ENCODE results near the gene OTUD3. TPM values are rescaled to one million over a fixed set of nuclear protein-coding genes. Genes with fewer than 3 reads are reported as not detected.

The OTUD3 gene
- total and polyA plus RNA-seq, 2 of the 13 experiments (the other 11 are each of a cell fraction or from before 2014, with no cell fraction given): 5.2 to 7.5 TPM

DNA sequence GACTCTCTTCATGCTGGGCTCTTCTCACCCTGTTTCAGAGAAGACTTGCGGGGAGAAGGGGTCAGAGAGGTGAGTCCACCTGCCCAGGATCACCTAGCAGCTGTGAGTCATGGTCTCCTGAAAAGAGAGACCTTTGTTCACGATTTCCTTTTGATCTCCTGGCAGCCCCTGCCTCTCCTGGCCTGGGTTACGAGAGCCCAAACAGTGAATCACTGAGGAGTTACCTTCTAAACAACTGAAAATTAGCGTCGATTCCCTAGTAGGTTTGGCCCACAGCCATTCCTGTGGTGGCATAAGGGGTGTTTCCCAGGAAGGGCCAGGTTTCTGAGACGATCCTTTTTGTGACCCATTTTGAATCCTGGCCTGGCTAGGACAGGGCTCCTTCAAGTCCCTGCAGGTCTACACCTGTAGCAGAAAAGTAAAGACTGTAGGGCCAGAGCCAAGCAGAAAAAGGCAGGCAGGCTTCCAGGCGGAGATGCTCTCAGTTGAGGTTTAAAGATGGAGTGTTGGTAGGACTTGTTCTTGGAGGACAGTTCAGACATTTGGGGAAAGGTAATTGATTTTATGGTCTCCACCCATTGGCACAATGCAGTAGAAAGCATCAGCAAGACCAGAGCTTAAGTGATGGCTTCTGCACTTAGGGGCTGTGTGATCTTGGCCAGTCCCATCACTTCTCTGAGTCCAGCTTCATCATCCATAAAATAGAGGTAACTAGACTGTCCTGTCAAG lies 43.3 kb downstream of the OTUD3 start (continued):
- TF ChIP-seq, protein P1, sequence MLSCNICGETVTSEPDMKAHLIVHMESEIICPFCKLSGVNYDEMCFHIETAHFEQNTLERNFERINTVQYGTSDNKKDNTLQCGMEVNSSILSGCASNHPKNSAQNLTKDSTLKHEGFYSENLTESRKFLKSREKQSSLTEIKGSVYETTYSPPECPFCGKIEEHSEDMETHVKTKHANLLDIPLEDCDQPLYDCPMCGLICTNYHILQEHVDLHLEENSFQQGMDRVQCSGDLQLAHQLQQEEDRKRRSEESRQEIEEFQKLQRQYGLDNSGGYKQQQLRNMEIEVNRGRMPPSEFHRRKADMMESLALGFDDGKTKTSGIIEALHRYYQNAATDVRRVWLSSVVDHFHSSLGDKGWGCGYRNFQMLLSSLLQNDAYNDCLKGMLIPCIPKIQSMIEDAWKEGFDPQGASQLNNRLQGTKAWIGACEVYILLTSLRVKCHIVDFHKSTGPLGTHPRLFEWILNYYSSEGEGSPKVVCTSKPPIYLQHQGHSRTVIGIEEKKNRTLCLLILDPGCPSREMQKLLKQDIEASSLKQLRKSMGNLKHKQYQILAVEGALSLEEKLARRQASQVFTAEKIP (CRISPR knock-in tag; IDR thresholded peaks at IDR 0.05; ENCODE audit: borderline replicate concordance): no peak
- no peak for TF ChIP-seq ZNF264 (CRISPR knock-in tag; IDR thresholded peaks at IDR 0.05)
- TF ChIP-seq, protein P2, sequence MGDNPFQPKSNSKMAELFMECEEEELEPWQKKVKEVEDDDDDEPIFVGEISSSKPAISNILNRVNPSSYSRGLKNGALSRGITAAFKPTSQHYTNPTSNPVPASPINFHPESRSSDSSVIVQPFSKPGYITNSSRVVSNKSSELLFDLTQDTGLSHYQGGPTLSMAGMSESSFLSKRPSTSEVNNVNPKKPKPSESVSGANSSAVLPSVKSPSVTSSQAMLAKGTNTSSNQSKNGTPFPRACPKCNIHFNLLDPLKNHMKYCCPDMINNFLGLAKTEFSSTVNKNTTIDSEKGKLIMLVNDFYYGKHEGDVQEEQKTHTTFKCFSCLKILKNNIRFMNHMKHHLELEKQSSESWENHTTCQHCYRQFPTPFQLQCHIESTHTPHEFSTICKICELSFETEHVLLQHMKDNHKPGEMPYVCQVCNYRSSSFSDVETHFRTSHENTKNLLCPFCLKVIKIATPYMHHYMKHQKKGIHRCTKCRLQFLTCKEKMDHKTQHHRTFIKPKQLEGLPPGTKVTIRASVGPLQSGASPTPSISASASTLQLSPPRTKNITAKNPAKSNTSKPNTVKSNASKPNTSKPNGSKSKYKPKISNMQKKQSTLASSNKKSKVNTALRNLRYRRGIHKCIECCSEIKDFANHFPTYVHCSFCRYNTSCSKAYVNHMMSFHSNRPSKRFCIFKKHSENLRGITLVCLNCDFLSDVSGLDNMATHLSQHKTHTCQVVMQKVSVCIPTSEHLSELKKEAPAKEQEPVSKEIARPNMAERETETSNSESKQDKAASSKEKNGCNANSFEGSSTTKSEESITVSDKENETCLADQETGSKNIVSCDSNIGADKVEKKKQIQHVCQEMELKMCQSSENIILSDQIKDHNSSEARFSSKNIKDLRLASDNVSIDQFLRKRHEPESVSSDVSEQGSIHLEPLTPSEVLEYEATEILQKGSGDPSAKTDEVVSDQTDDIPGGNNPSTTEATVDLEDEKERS (CRISPR knock-in tag; IDR thresholded peaks at IDR 0.05): no peak
- TF ChIP-seq HCFC1 (IDR thresholded peaks at IDR 0.05; ENCODE audit: low read depth, low read length): no peak
- no peak for TF ChIP-seq MLLT10 (CRISPR knock-in tag; IDR thresholded peaks at IDR 0.05)
- TF ChIP-seq ZNF3 (CRISPR knock-in tag; IDR thresholded peaks at IDR 0.05): no peak
- 0 out of 2 replicates have a peak, but pooled peaks have one; percentile 42 for TF ChIP-seq KDM6A (CRISPR knock-in tag; IDR thresholded peaks at IDR 0.05; ENCODE audit: low read depth)
- no peak for TF ChIP-seq ZNF841 (CRISPR knock-in tag; IDR thresholded peaks at IDR 0.05; ENCODE audit: borderline replicate concordance)
- TF ChIP-seq, protein P3, sequence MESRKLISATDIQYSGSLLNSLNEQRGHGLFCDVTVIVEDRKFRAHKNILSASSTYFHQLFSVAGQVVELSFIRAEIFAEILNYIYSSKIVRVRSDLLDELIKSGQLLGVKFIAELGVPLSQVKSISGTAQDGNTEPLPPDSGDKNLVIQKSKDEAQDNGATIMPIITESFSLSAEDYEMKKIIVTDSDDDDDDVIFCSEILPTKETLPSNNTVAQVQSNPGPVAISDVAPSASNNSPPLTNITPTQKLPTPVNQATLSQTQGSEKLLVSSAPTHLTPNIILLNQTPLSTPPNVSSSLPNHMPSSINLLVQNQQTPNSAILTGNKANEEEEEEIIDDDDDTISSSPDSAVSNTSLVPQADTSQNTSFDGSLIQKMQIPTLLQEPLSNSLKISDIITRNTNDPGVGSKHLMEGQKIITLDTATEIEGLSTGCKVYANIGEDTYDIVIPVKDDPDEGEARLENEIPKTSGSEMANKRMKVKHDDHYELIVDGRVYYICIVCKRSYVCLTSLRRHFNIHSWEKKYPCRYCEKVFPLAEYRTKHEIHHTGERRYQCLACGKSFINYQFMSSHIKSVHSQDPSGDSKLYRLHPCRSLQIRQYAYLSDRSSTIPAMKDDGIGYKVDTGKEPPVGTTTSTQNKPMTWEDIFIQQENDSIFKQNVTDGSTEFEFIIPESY (CRISPR knock-in tag; IDR thresholded peaks at IDR 0.05): 0 out of 2 replicates have a peak, but pooled peaks have one; percentile 22
- no peak for TF ChIP-seq SP1 (IDR thresholded peaks at IDR 0.05)
- no peak for TF ChIP-seq SP1 (CRISPR knock-in tag; IDR thresholded peaks at IDR 0.05)
- TF ChIP-seq ZNF337 (CRISPR knock-in tag; IDR thresholded peaks at IDR 0.05; ENCODE audit: borderline replicate concordance, low read depth): no peak; the same call in 1 of the 2 replicates
- TF ChIP-seq POLR2A (IDR thresholded peaks at IDR 0.05; ENCODE audit: insufficient read depth in 1 of 2, low read depth in 2 of 2, low read length in 2 of 2): no peak
- no peak for TF ChIP-seq ZNF160 (CRISPR knock-in tag; IDR thresholded peaks at IDR 0.05)
- no peak for TF ChIP-seq ZNF569 (CRISPR knock-in tag; IDR thresholded peaks at IDR 0.05; ENCODE audit: borderline replicate concordance)
- TF ChIP-seq, protein P4, sequence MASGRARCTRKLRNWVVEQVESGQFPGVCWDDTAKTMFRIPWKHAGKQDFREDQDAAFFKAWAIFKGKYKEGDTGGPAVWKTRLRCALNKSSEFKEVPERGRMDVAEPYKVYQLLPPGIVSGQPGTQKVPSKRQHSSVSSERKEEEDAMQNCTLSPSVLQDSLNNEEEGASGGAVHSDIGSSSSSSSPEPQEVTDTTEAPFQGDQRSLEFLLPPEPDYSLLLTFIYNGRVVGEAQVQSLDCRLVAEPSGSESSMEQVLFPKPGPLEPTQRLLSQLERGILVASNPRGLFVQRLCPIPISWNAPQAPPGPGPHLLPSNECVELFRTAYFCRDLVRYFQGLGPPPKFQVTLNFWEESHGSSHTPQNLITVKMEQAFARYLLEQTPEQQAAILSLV (CRISPR knock-in tag; IDR thresholded peaks at IDR 0.05; ENCODE audit: borderline replicate concordance): no peak
- TF ChIP-seq ZNF749 (CRISPR knock-in tag; IDR thresholded peaks at IDR 0.05; ENCODE audit: borderline replicate concordance): no peak
- TF ChIP-seq MYC (CRISPR knock-in tag; IDR thresholded peaks at IDR 0.05; ENCODE audit: borderline replicate concordance): no peak
- TF ChIP-seq GTF2F1 (IDR thresholded peaks at IDR 0.05; ENCODE audit: low read length): no peak
- TF ChIP-seq HNRNPLL (IDR thresholded peaks at IDR 0.05; ENCODE audit: low read depth, low read length, poor library complexity, severe bottlenecking): no peak
- no peak for TF ChIP-seq PHF8 (CRISPR knock-in tag; IDR thresholded peaks at IDR 0.05)
- TF ChIP-seq ELF1 (CRISPR knock-in tag; IDR thresholded peaks at IDR 0.05): no peak
